IMR-90 (cell line): ENCODE measurements around the gene IQCE.

Source experiments
- CEBPB ChIP-seq: IDR thresholded peaks from 2 replicates; pipeline ENCODE4 v1.6.1; 2012; ENCODE audit warnings: low read depth, low read length, improper control_type of control experiment
- ELK1 ChIP-seq: fragments of 150-350 bp; IDR thresholded peaks from 2 replicates; pipeline ENCODE4 v1.6.1; 2016; ENCODE audit warnings: low read depth, mild to moderate bottlenecking, low read length, moderate library complexity, borderline replicate concordance
- FOS ChIP-seq: fragments of 150-350 bp; IDR thresholded peaks from 2 replicates; pipeline ENCODE4 v1.6.1; 2016; ENCODE audit warnings: low read depth, low read length
- MAFK ChIP-seq: IDR thresholded peaks from 2 replicates; pipeline ENCODE4 v1.6.1; 2012; ENCODE audit warnings: low read depth, low read length, improper control_type of control experiment
- MAZ ChIP-seq: IDR thresholded peaks from 2 replicates; pipeline ENCODE4 v1.6.1; 2012; ENCODE audit warnings: low read depth, mild to moderate bottlenecking, low read length, improper control_type of control experiment, moderate library complexity, borderline replicate concordance
- MXI1 ChIP-seq: IDR thresholded peaks from 2 replicates; pipeline ENCODE4 v1.6.1; 2012; ENCODE audit warnings: low read depth, mild to moderate bottlenecking, low read length, moderate library complexity, borderline replicate concordance
- POLR2A ChIP-seq: IDR thresholded peaks from 2 replicates; pipeline ENCODE4 v1.6.1; 2012; ENCODE audit warnings: mild to moderate bottlenecking, low read depth, low read length
- RAD21 ChIP-seq: IDR thresholded peaks from 2 replicates; pipeline ENCODE4 v1.6.1; 2012; ENCODE audit warnings: low read length, improper control_type of control experiment
- RCOR1 ChIP-seq: IDR thresholded peaks from 2 replicates; pipeline ENCODE4 v1.6.1; 2012; ENCODE audit warnings: mild to moderate bottlenecking, low read length, improper control_type of control experiment; ENCODE audit not compliant: insufficient replicate concordance
- RFX5 ChIP-seq: IDR thresholded peaks from 2 replicates; pipeline ENCODE4 v1.8.0; 2012; ENCODE audit warnings: low read depth, mild to moderate bottlenecking, low read length, moderate library complexity
- USF2 ChIP-seq: fragments of 150-350 bp; IDR thresholded peaks from 2 replicates; pipeline ENCODE4 v1.6.1; 2017; ENCODE audit warnings: mild to moderate bottlenecking, antibody characterized with exemption, low read length, low read depth
- TF ChIP-seq, protein P1 (sequence below): conservative IDR thresholded peaks from 2 replicates; pipeline ENCODE4 v1.5.1; 2012; ENCODE audit warnings: mild to moderate bottlenecking, low read depth, low read length, improper control_type of control experiment

DNA sequence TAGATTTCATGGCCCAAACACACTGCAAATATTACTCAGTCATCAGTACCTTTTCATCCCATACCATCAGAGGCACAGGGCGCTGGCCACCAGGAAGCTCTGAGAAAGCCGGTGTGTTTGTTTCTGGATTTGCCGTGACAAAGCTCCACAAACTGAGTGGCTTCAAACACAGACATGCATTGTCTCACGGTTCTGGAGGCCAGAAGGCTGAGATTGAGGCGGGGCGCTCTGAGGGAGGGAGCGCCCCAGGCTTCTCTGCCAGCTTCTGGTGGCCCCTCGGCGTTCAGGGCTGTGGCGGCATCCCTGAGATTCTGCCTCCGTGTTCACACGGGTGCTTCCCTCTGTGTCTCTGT is 69.3 kb downstream of the IQCE start:
- TF ChIP-seq, protein P1, sequence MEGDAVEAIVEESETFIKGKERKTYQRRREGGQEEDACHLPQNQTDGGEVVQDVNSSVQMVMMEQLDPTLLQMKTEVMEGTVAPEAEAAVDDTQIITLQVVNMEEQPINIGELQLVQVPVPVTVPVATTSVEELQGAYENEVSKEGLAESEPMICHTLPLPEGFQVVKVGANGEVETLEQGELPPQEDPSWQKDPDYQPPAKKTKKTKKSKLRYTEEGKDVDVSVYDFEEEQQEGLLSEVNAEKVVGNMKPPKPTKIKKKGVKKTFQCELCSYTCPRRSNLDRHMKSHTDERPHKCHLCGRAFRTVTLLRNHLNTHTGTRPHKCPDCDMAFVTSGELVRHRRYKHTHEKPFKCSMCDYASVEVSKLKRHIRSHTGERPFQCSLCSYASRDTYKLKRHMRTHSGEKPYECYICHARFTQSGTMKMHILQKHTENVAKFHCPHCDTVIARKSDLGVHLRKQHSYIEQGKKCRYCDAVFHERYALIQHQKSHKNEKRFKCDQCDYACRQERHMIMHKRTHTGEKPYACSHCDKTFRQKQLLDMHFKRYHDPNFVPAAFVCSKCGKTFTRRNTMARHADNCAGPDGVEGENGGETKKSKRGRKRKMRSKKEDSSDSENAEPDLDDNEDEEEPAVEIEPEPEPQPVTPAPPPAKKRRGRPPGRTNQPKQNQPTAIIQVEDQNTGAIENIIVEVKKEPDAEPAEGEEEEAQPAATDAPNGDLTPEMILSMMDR = no peak
- no peak for TF ChIP-seq RFX5
- TF ChIP-seq POLR2A = no peak
- TF ChIP-seq FOS = no peak
- TF ChIP-seq MXI1 = no peak
- no peak for TF ChIP-seq RAD21
- TF ChIP-seq USF2 = no peak
- no peak for TF ChIP-seq MAZ
- no peak for TF ChIP-seq MAFK
- TF ChIP-seq ELK1 = no peak
- no peak for TF ChIP-seq CEBPB
- no peak for TF ChIP-seq RCOR1
